MM.1S (cell line): ENCODE data around the gene DACH1.

ENCODE experiments used
- DNase-seq: peaks from one replicate; pipeline ENCODE4 v3.0.0-alpha.2; 2015
- H2AFZ ChIP-seq: fragments of 300-600 bp; sonication (generic); 2 replicates; pipeline ENCODE4 v1.6.0; 2016; ENCODE audit warnings: antibody characterized with exemption, low read length
- H3F3A ChIP-seq: fragments of 300-600 bp; sonication (generic); 2 replicates; pipeline ENCODE4 v1.6.1; 2016; ENCODE audit warnings: mild to moderate bottlenecking, antibody characterized with exemption, low read length, moderate library complexity, mixed read lengths; ENCODE audit not compliant: insufficient read depth
- H3K27ac ChIP-seq: fragments of 300-600 bp; sonication (generic); 2 replicates; pipeline ENCODE4 v1.5.1; 2016; ENCODE audit warnings: mild to moderate bottlenecking, low read length
- H3K27me3 ChIP-seq: fragments of 300-600 bp; sonication (generic); replicated peaks from 2 replicates; pipeline ENCODE4 v1.6.0; 2016; ENCODE audit warnings: low read length; ENCODE audit not compliant: insufficient read depth
- H3K36me3 ChIP-seq: fragments of 300-600 bp; sonication (generic); replicated peaks from 2 replicates; pipeline ENCODE4 v1.6.1; 2016; ENCODE audit warnings: mild to moderate bottlenecking, low read length, mixed read lengths; ENCODE audit not compliant: insufficient read depth
- H3K4me1 ChIP-seq: fragments of 300-600 bp; sonication (generic); 2 replicates; pipeline ENCODE4 v1.6.1; 2016; ENCODE audit warnings: low read length, mixed read lengths
- H3K4me2 ChIP-seq: fragments of 300-600 bp; sonication (generic); 2 replicates; pipeline ENCODE4 v1.6.0; 2016; ENCODE audit warnings: low read depth, low read length
- H3K4me3 ChIP-seq: fragments of 300-600 bp; sonication (generic); 2 replicates; pipeline ENCODE4 v1.5.1; 2016; ENCODE audit warnings: low read length, mixed read lengths
- H3K79me2 ChIP-seq: fragments of 300-600 bp; sonication (generic); 2 replicates; pipeline ENCODE4 v1.6.1; 2016; ENCODE audit warnings: mixed run types, low read length, mixed read lengths
- H3K9ac ChIP-seq: fragments of 300-600 bp; sonication (generic); 2 replicates; pipeline ENCODE4 v1.6.1; 2016; ENCODE audit warnings: low read length, mixed read lengths
- H3K9me2 ChIP-seq: fragments of 300-600 bp; sonication (generic); replicated peaks from 2 replicates; pipeline ENCODE4 v1.6.1; 2016; ENCODE audit warnings: mild to moderate bottlenecking, low read length, mixed read lengths; ENCODE audit not compliant: insufficient read depth
- H3K9me3 ChIP-seq: fragments of 300-600 bp; sonication (generic); replicated peaks from 2 replicates; pipeline ENCODE4 v1.6.1; 2016; ENCODE audit warnings: mild to moderate bottlenecking, low read length, mixed read lengths; ENCODE audit not compliant: insufficient read depth
- H4K20me1 ChIP-seq: fragments of 300-600 bp; sonication (generic); 2 replicates; pipeline ENCODE4 v1.6.1; 2016; ENCODE audit warnings: mild to moderate bottlenecking, low read length, moderate library complexity, mixed read lengths; ENCODE audit not compliant: insufficient read depth
- CTCF ChIP-seq: fragments of 300-600 bp; sonication (generic); IDR thresholded peaks from 2 replicates; pipeline ENCODE4 v1.5.1; 2016; ENCODE audit warnings: antibody characterized with exemption, low read length, mixed read lengths
- EZH2 ChIP-seq: fragments of 300-600 bp; sonication (generic); optimal IDR thresholded peaks from 2 replicates; pipeline ENCODE3; 2017; ENCODE audit warnings: low read depth, mild to moderate bottlenecking, antibody characterized with exemption, low read length, mixed read lengths
- EZH2phosphoT487 ChIP-seq: fragments of 300-600 bp; sonication (generic); IDR thresholded peaks from 2 replicates; pipeline ENCODE4 v1.6.1; 2018; ENCODE audit warnings: antibody characterized with exemption, low read length

DACH1 gene

GRCh38 chr13:71625694-71626093 is 241.3 kb downstream of the DACH1 start:
- Histone ChIP-seq H3K79me2 (no peaks in the 10 kb centered on the region), H3K4me1 (no peaks in the 10 kb centered on the region), H3K9me3 (no peaks in the 10 kb centered on the region), H2AFZ (no peak overlapping the region), H3K36me3 (no peaks in the 10 kb centered on the region), H3K9me2 (no peaks in the 10 kb centered on the region), H3K9ac (no peak overlapping the region), H3K4me3 (no peak overlapping the region), H3K27ac (no peak overlapping the region), H4K20me1 (no peaks in the 10 kb centered on the region), H3F3A (no peaks in the 10 kb centered on the region), H3K4me2 (no peak overlapping the region), H3K27me3 (no peaks in the 10 kb centered on the region)
- no peak for TF ChIP-seq EZH2
- TF ChIP-seq CTCF, result no peak
- no peak for TF ChIP-seq EZH2phosphoT487
- no peak for DNase-seq

- H3K9me2 ChIP-seq, result no peaks in the 10 kb centered on the region
- no peak overlapping the region for H3K27ac ChIP-seq
- no peaks in the 10 kb centered on the region for H4K20me1 ChIP-seq
- H3K36me3 ChIP-seq, result no peaks in the 10 kb centered on the region
- no peaks in the 10 kb centered on the region for H3K9me3 ChIP-seq
- H3K4me2 ChIP-seq, result no peak overlapping the region
- no peak overlapping the region for H3K9ac ChIP-seq
- H3F3A ChIP-seq, result no peaks in the 10 kb centered on the region
- H3K4me1 ChIP-seq, result no peaks in the 10 kb centered on the region
- H2AFZ ChIP-seq, result no peak overlapping the region
- H3K27me3 ChIP-seq, result no peaks in the 10 kb centered on the region
- no peak for DNase-seq
- H3K4me3 ChIP-seq, result no peak overlapping the region
- TF ChIP-seq EZH2phosphoT487, result no peak
- TF ChIP-seq EZH2, result no peak
- TF ChIP-seq CTCF, result no peak
- H3K79me2 ChIP-seq, result no peaks in the 10 kb centered on the region
These were observed 242.1 kb downstream of the DACH1 start for GRCh38 chr13:71624653-71625600.

GRCh38 chr13:71621174-71622124 is 245.6 kb downstream of the DACH1 start:
- DNase-seq, result no peak
- Histone ChIP-seq H3K79me2 (no peaks in the 10 kb centered on the region), H3K9me2 (no peaks in the 10 kb centered on the region), H3K4me2 (no peak overlapping the region), H2AFZ (no peak overlapping the region), H3K9me3 (no peaks in the 10 kb centered on the region), H3K27ac (no peak overlapping the region), H3K4me3 (no peak overlapping the region), H4K20me1 (no peaks in the 10 kb centered on the region), H3K9ac (no peak overlapping the region), H3K27me3 (no peaks in the 10 kb centered on the region), H3K4me1 (no peaks in the 10 kb centered on the region), H3K36me3 (no peaks in the 10 kb centered on the region), H3F3A (no peaks in the 10 kb centered on the region)
- TF ChIP-seq EZH2 (no peak), CTCF (no peak)
